AG10803 (cell line): ENCODE measurements around the gene PLVAP.
"Not testable (repeated sequence)": the region's sequence is repeated elsewhere in the genome, so short reads cannot be mapped to it uniquely, and the experiment has no call there.

ENCODE experiments used
- DNase-seq: peaks from one replicate; pipeline ENCODE4 v3.0.0; 2010; ENCODE audit warnings: low read depth
- H3K4me3 ChIP-seq: 2 replicates; pipeline ENCODE4 v1.5.1; 2011; ENCODE audit warnings: mild to moderate bottlenecking, low read length, control low read depth
- CTCF ChIP-seq: conservative IDR thresholded peaks from 2 replicates; pipeline ENCODE4 v1.5.1; 2011; ENCODE audit warnings: mild to moderate bottlenecking, low read length, control low read depth, inconsistent platforms

The PLVAP gene

DNA sequence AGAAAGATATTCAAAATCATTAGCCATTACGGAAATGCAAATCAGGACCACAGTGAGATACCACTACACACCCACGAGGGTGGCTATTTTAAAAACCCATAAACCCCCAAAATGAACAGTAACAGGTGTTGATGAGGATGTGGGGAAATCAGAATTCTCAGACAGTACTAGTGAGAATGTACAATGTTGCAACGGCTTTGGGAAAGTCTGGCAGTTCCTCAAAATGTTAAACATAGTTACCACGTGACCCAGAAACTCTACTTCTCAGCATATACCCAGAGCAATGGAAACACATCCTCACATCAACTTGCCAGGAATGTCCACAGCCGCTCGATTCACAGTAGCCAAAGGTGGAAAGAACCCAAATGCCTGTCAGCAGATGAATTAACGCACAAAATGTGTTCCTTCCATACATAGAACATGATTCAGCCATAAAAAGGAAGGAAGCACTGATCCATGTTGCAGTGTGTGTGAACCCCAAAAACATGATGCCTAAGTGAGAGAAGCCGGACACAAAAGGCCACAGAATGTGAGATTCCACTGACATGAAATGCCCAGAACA lies 7.0 kb downstream of the PLVAP start:
- DNase-seq = peak; percentile 47
- no peak for TF ChIP-seq CTCF
- no peak overlapping the region for H3K4me3 ChIP-seq

DNA sequence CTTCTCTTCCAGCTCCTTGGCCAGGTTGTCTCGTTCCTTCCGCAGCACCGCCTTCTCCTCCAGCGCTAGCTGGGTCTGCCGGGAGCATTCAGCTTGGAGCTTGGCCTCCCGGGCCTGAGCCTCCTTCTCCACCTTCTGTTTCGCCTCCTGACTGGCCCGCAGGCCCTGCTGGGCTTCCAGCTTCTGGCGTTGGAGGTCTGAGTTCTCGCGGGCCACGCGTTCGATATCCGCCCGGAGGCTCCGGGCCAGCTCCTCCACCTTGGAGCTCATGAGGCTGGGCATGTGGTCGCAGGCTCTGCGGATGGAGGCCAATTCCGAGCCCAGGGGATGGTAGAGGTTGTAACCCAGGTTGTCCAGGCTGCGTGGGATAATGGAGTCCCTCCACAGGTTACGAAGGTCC lies 11.8 kb downstream of the PLVAP start:
- no peak overlapping the region for H3K4me3 ChIP-seq
- no peak for TF ChIP-seq CTCF
- no peak for DNase-seq

DNA sequence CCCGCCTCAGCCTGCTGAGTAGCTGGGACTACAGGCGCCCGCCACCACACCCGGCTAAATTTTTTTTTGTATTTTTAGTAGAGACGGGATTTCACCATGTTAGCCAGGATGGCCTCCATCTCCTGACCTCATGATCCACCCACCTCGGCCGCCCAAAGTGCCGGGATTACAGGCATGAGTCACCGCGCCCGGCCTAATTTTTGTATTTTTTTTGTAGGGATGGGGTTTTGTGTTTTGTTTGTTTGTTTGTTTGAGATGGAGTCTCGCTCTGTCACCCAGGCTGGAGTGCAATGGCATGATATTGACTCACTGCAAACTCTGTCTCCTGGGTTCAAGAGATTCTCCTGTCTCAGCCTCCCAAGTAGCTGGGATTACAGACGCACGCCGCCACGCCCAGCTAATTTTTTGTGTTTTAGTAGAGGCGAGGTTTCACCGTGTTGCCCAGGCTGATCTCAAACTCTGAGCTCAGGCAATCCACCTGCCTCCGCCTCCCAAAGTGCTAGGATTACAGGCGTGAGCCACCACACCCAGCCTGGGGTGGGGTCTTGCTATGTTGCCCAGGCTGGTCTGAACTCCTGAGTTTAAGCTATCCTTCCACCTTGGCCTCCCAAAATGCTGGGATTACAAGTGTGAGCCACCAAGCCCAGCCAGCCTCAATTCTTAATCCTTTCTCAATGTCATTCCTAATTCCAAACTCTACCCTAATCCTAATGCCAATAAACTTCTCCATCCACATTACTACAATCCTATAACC lies 13.1 kb downstream of the PLVAP start:
- not testable (repeated sequence) for DNase-seq, H3K4me3 ChIP-seq

- no peak for DNase-seq
- no peak for TF ChIP-seq CTCF
- no peak overlapping the region for H3K4me3 ChIP-seq
Observed at GRCh38 chr19:17359905-17360800, 17.0 kb downstream of the PLVAP start.

- no peak for TF ChIP-seq CTCF
- H3K4me3 ChIP-seq = no peak overlapping the region
- no peak for DNase-seq
Observed at GRCh38 chr19:17358395-17358794, 18.7 kb downstream of the PLVAP start.

GRCh38 chr19:17357724-17358123 lies 19.4 kb downstream of the PLVAP start:
- TF ChIP-seq CTCF = no peak
- no peak overlapping the region for H3K4me3 ChIP-seq
- DNase-seq = no peak

GRCh38 chr19:17357078-17357666 lies 20.0 kb downstream of the PLVAP start:
- no peak for TF ChIP-seq CTCF
- H3K4me3 ChIP-seq = no peak overlapping the region
- no peak for DNase-seq
